Activated naive CD4-positive, alpha-beta T cell treated with anti-CD3 and anti-CD28 coated beads, Interleukin-2, amount 10 ng/mL, durations not matched to agents 7 days and 5 days (primary cell): ENCODE results near the gene MARK1.
"Not testable (repeated sequence)": the region's sequence is repeated elsewhere in the genome, so short reads cannot be mapped to it uniquely, and the experiment has no call there.

Experiments used
- CTCF ChIA-PET: fragments of 350-600 bp; sonication (Branson Sonifier 250); formaldehyde crosslinking; loops from one replicate; lab custom pipeline; 2021; ENCODE audit warnings: antibody characterized with exemption; lab: Charles Lee
- DNase-seq: peaks from one replicate; pipeline ENCODE4 v3.0.0-alpha.2; 2020
- H3K27ac Mint-ChIP-seq: one replicate; pipeline ENCODE4 v1.8.0; 2021; ENCODE audit warnings: mild to moderate bottlenecking, moderate library complexity, mixed read lengths
- H3K27me3 Mint-ChIP-seq: one replicate; pipeline ENCODE4 v1.8.0; 2021; ENCODE audit warnings: mild to moderate bottlenecking, mixed read lengths
- H3K36me3 Mint-ChIP-seq: one replicate; pipeline ENCODE4 v1.8.0; 2021; ENCODE audit warnings: mixed read lengths
- H3K4me1 Mint-ChIP-seq: one replicate; pipeline ENCODE4 v1.8.0; 2021; ENCODE audit warnings: mixed read lengths
- H3K4me3 Mint-ChIP-seq: one replicate; pipeline ENCODE4 v1.8.0; 2021; ENCODE audit warnings: mild to moderate bottlenecking, moderate library complexity, mixed read lengths
- H3K9me3 Mint-ChIP-seq: one replicate; pipeline ENCODE4 v1.8.0; 2021; ENCODE audit warnings: mixed read lengths

The MARK1 gene

GRCh38 chr1:220681220-220681880 is 153.4 kb downstream of the MARK1 start:
- Mint-ChIP-seq H3K4me1 (peaks cover 6% of the 10 kb centered on the region), H3K36me3 (no peaks in the 10 kb centered on the region), H3K9me3 (no peaks in the 10 kb centered on the region), H3K4me3 (no peak overlapping the region), H3K27me3 (peaks cover 18% of the 10 kb centered on the region), H3K27ac (no peak overlapping the region)
- CTCF ChIA-PET = interaction anchor here (1.6 to 1.7 kb wide), 2 partner anchors 52 to 494 kb away, joined by 4 to 10 read pairs; no protein-coding TSS in a partner anchor
- DNase-seq = no peak

- CTCF ChIA-PET = no interaction called here
- peaks cover 6% of the 10 kb centered on the region for H3K4me1 Mint-ChIP-seq
These were observed 155.1 kb downstream of the MARK1 start for GRCh38 chr1:220682901-220683576.

GRCh38 chr1:220683716-220684115 is 155.8 kb downstream of the MARK1 start:
- H3K27ac Mint-ChIP-seq, H3K9me3 Mint-ChIP-seq, H3K4me1 Mint-ChIP-seq, H3K4me3 Mint-ChIP-seq, H3K36me3 Mint-ChIP-seq, CTCF ChIA-PET, DNase-seq: not testable (repeated sequence)
- peaks cover 11% of the 10 kb centered on the region for H3K27me3 Mint-ChIP-seq

More at GRCh38 chr1:220682901-220683576, 155.1 kb downstream of the MARK1 start:
- Mint-ChIP-seq H3K27ac (no peak overlapping the region), H3K4me3 (no peak overlapping the region), H3K36me3 (no peaks in the 10 kb centered on the region), H3K27me3 (peaks cover 16% of the 10 kb centered on the region), H3K9me3 (no peaks in the 10 kb centered on the region)
- DNase-seq = no peak

- DNase-seq = no peak
- peaks cover 14% of the 10 kb centered on the region for H3K27me3 Mint-ChIP-seq
- no peak overlapping the region for H3K27ac Mint-ChIP-seq
- no peaks in the 10 kb centered on the region for H3K9me3 Mint-ChIP-seq
- no peak overlapping the region for H3K4me3 Mint-ChIP-seq
- CTCF ChIA-PET = interaction anchor here (1.0 kb wide), 1 partner anchor 48 kb away, joined by 3 read pairs; no protein-coding TSS in a partner anchor
- H3K4me1 Mint-ChIP-seq = peaks cover 9% of the 10 kb centered on the region
- H3K36me3 Mint-ChIP-seq = no peaks in the 10 kb centered on the region
These were observed 157.0 kb downstream of the MARK1 start for GRCh38 chr1:220684890-220685289.

- CTCF ChIA-PET = no interaction called here
- Mint-ChIP-seq H3K4me3 (no peak overlapping the region), H3K4me1 (peaks cover 6% of the 10 kb centered on the region)
These were observed 157.9 kb downstream of the MARK1 start for GRCh38 chr1:220685879-220686278.

GRCh38 chr1:220687809-220688208 is 159.9 kb downstream of the MARK1 start:
- Mint-ChIP-seq H3K27ac (no peak overlapping the region), H3K4me1 (peaks cover 6% of the 10 kb centered on the region), H3K4me3 (no peak overlapping the region), H3K27me3 (peaks cover 35% of the 10 kb centered on the region), H3K9me3 (no peaks in the 10 kb centered on the region), H3K36me3 (no peaks in the 10 kb centered on the region)
- DNase-seq = no peak
- CTCF ChIA-PET = no interaction called here

More at GRCh38 chr1:220685879-220686278, 157.9 kb downstream of the MARK1 start:
- no peak for DNase-seq
- Mint-ChIP-seq H3K27me3 (peaks cover 18% of the 10 kb centered on the region), H3K36me3 (no peaks in the 10 kb centered on the region), H3K27ac (no peak overlapping the region), H3K9me3 (no peaks in the 10 kb centered on the region)

GRCh38 chr1:220689666-220690065 is 161.7 kb downstream of the MARK1 start:
- Mint-ChIP-seq H3K27ac (no peak overlapping the region), H3K4me3 (peak overlapping the region; percentile 80), H3K27me3 (peaks cover 29% of the 10 kb centered on the region), H3K36me3 (no peaks in the 10 kb centered on the region), H3K9me3 (no peaks in the 10 kb centered on the region), H3K4me1 (peaks cover 6% of the 10 kb centered on the region)
- no peak for DNase-seq
- CTCF ChIA-PET = interaction anchor here (1.1 to 1.6 kb wide), 3 partner anchors 44 to 340 kb away, joined by 3 to 6 read pairs (median 4); no protein-coding TSS in a partner anchor

GRCh38 chr1:220690140-220691052 is 162.5 kb downstream of the MARK1 start, which contains the start of gene C1orf115:
Gene C1orf115, plus strand, starts transcription at chr1:220690363. Its CDS starts 40 bp downstream, at chr1:220690403.
- Mint-ChIP-seq H3K4me3 (peak within 1 kb of the TSS; percentile 80), H3K27ac (no peak within 1 kb of the TSS), H3K9me3 (no peaks in the 10 kb centered on the region), H3K27me3 (peaks cover 29% of the 10 kb centered on the region), H3K36me3 (no peaks in the 10 kb centered on the region), H3K4me1 (peaks cover 6% of the 10 kb centered on the region)
- CTCF ChIA-PET = interaction anchor here (0.8 to 1.6 kb wide), 3 partner anchors 43 to 85 kb away, joined by 3 to 6 read pairs (median 4); no protein-coding TSS in a partner anchor
- DNase-seq = peak; percentile 81

GRCh38 chr1:220691053-220691684 is 163.2 kb downstream of the MARK1 start:
- H3K27ac Mint-ChIP-seq = no peak overlapping the region
- H3K4me1 Mint-ChIP-seq = peaks cover 6% of the 10 kb centered on the region
- CTCF ChIA-PET = interaction anchor here (0.8 to 1.8 kb wide), 2 partner anchors 42 kb away, joined by 4 to 6 read pairs; no protein-coding TSS in a partner anchor
- peak overlapping the region; percentile 60 for H3K4me3 Mint-ChIP-seq
- no peaks in the 10 kb centered on the region for H3K9me3 Mint-ChIP-seq
- no peaks in the 10 kb centered on the region for H3K36me3 Mint-ChIP-seq
- no peak for DNase-seq
- H3K27me3 Mint-ChIP-seq = peaks cover 29% of the 10 kb centered on the region

GRCh38 chr1:220692436-220693228 is 164.7 kb downstream of the MARK1 start:
- Mint-ChIP-seq H3K4me1 (peaks cover 6% of the 10 kb centered on the region), H3K36me3 (no peaks in the 10 kb centered on the region)

GRCh38 chr1:220694866-220695382 is 167.0 kb downstream of the MARK1 start:
- CTCF ChIA-PET = no interaction called here
- no peak for DNase-seq
- Mint-ChIP-seq H3K4me1 (peaks cover 3% of the 10 kb centered on the region), H3K36me3 (no peaks in the 10 kb centered on the region), H3K27me3 (peaks cover 29% of the 10 kb centered on the region), H3K4me3 (no peak overlapping the region), H3K9me3 (no peaks in the 10 kb centered on the region), H3K27ac (no peak overlapping the region)

More at GRCh38 chr1:220692436-220693228, 164.7 kb downstream of the MARK1 start:
- Mint-ChIP-seq H3K9me3 (no peaks in the 10 kb centered on the region), H3K27me3 (peaks cover 29% of the 10 kb centered on the region), H3K27ac (no peak overlapping the region), H3K4me3 (no peak overlapping the region)
- DNase-seq = no peak
- CTCF ChIA-PET = interaction anchor here (0.7 to 2.4 kb wide), 5 partner anchors 14 to 704 kb away, joined by 3 to 7 read pairs (median 3); no protein-coding TSS in a partner anchor

- H3K9me3 Mint-ChIP-seq = no peaks in the 10 kb centered on the region
- CTCF ChIA-PET = no interaction called here
- H3K27me3 Mint-ChIP-seq = peaks cover 26% of the 10 kb centered on the region
- peaks cover 2% of the 10 kb centered on the region for H3K4me1 Mint-ChIP-seq
- DNase-seq = no peak
- no peak overlapping the region for H3K27ac Mint-ChIP-seq
- H3K4me3 Mint-ChIP-seq = no peak overlapping the region
- no peaks in the 10 kb centered on the region for H3K36me3 Mint-ChIP-seq
These were observed 167.5 kb downstream of the MARK1 start for GRCh38 chr1:220695426-220695825.
